HCT116 (cell line): ENCODE measurements around the gene TAF4. TPM values are rescaled to one million over a fixed set of nuclear protein-coding genes. Genes with fewer than 3 reads are reported as not detected.

Source experiments
- ATAC-seq: fragments of 200-7000 bp; cut with Tn5 transposase; 2 replicates; pipeline ENCODE4 v1.9.1; 2020; ENCODE audit warnings: mild to moderate bottlenecking, moderate library complexity
- BruUV-seq: library from RNA; stranded (reverse); fragments of 400-500 nt; replicated peaks from 2 replicates; lab custom pipeline; 2021; lab: Mats Ljungman, UMichigan
- CTCF ChIA-PET: fragments of 300-600 bp; sonication (Branson Sonifier 250); formaldehyde crosslinking; loops from one replicate; lab custom pipeline; 2021; ENCODE audit warnings: antibody characterized with exemption; lab: Charles Lee
- POLR2A ChIA-PET: fragments of 300-600, 350-600 bp; sonication (Branson Sonifier 250); formaldehyde crosslinking; loops from one replicate; lab custom pipeline; 2021; ENCODE audit warnings: antibody characterized with exemption; lab: Charles Lee
- RAD21 ChIA-PET, 2 experiments: fragments of 300-600 bp; sonication (Branson Sonifier 250); formaldehyde crosslinking; loops; one replicate each; lab custom pipeline; 2023; ENCODE audit warnings: low total read pairs in 2 of 2; ENCODE audit not compliant: uncharacterized antibody in 2 of 2, unreplicated experiment in 2 of 2, low non-redundant PET in 1 of 2; lab: Charles Lee
- DNase-seq: peaks from one replicate; pipeline ENCODE4 v3.0.0-alpha.2; 2010; ENCODE audit warnings: low read depth, low spot score
- H2AFZ ChIP-seq: fragments of 200-600 bp; shearing (Covaris generic), sonication (generic); 2 replicates; pipeline ENCODE4 v1.6.1; 2017; ENCODE audit warnings: low read depth, mixed run types, mixed read lengths, antibody characterized with exemption, low read length; ENCODE audit not compliant: poor library complexity, severe bottlenecking
- H3K27ac ChIP-seq: 2 replicates; pipeline ENCODE4 v1.5.1; 2012; ENCODE audit warnings: low read depth, low read length
- H3K27me3 ChIP-seq: fragments of 200-600 bp; sonication (generic); 2 replicates; pipeline ENCODE4 v1.6.1; 2016; ENCODE audit warnings: mixed run types, low read length, mixed read lengths; ENCODE audit not compliant: insufficient read depth
- H3K36me3 ChIP-seq, 2 experiments: fragments of 200-500 bp in 1 of 2; fragments of 200-600 bp in 1 of 2; sonication (Bioruptor generic) in 1 of 2; sonication (generic) in 1 of 2; 2 replicates each; pipeline versions ENCODE4 v1.5.1 to v1.6.1; 2014 to 2016; ENCODE audit warnings: low read length in 2 of 2, inconsistent platforms in 1 of 2, mixed read lengths in 1 of 2, mixed run types in 1 of 2; ENCODE audit not compliant: insufficient read depth in 2 of 2, control insufficient read depth in 1 of 2
- H3K4me1 ChIP-seq, 2 experiments: fragments of 200-600 bp in 1 of 2; sonication (generic) in 1 of 2; 2 replicates each; pipeline versions ENCODE4 v1.5.1 to v1.6.1; 2012 to 2017; ENCODE audit warnings: low read length in 2 of 2, inconsistent platforms in 1 of 2, mild to moderate bottlenecking in 1 of 2, mixed read lengths in 1 of 2, mixed run types in 1 of 2, moderate library complexity in 1 of 2; ENCODE audit not compliant: insufficient read depth in 2 of 2, control insufficient read depth in 1 of 2
- H3K4me2 ChIP-seq: fragments of 200-600 bp; sonication (generic); 2 replicates; pipeline ENCODE4 v1.6.1; 2017; ENCODE audit warnings: mixed run types, low read length, mixed read lengths
- H3K4me3 ChIP-seq, 2 experiments: fragments of 200-600 bp in 1 of 2; sonication (generic) in 1 of 2; replicated peaks in 1 of 2; 2 replicates each; pipeline ENCODE4 v1.5.1; 2011 to 2016; ENCODE audit warnings: low read length in 2 of 2, control low read depth in 1 of 2, low read depth in 1 of 2, mild to moderate bottlenecking in 1 of 2, mixed read lengths in 1 of 2, mixed run types in 1 of 2
- H3K79me2 ChIP-seq: fragments of 200-600 bp; sonication (generic); 2 replicates; pipeline ENCODE4 v1.6.1; 2017; ENCODE audit warnings: mild to moderate bottlenecking, mixed run types, low read length, moderate library complexity, mixed read lengths; ENCODE audit not compliant: insufficient read depth
- H3K9ac ChIP-seq: fragments of 200-600 bp; sonication (generic); 2 replicates; pipeline ENCODE4 v1.6.1; 2016; ENCODE audit warnings: low read length, mixed read lengths
- H3K9me2 ChIP-seq: fragments of 200-600 bp; sonication (generic), shearing (Covaris generic); 2 replicates; pipeline ENCODE4 v1.6.1; 2017; ENCODE audit warnings: mixed run types, mild to moderate bottlenecking, moderate library complexity; ENCODE audit not compliant: insufficient read depth
- H3K9me3 ChIP-seq, 2 experiments: fragments of 200-500 bp in 1 of 2; fragments of 200-600 bp in 1 of 2; sonication (Bioruptor generic) in 1 of 2; sonication (generic) in 1 of 2; 2 replicates each; pipeline ENCODE4 v1.6.1; 2014 to 2017; ENCODE audit warnings: low read length in 2 of 2, mixed read lengths in 2 of 2, inconsistent platforms in 1 of 2, low read depth in 1 of 2, mild to moderate bottlenecking in 1 of 2, mixed run types in 1 of 2, moderate library complexity in 1 of 2; ENCODE audit not compliant: control insufficient read depth in 1 of 2, insufficient read depth in 1 of 2
- H4K20me1 ChIP-seq: fragments of 200-600 bp; sonication (generic), shearing (Covaris generic); 2 replicates; pipeline ENCODE4 v1.6.1; 2017; ENCODE audit warnings: mixed run types, mild to moderate bottlenecking, moderate library complexity; ENCODE audit not compliant: insufficient read depth
- ELF1 ChIP-seq: IDR thresholded peaks from 2 replicates; pipeline ENCODE4 v1.6.1; 2012; ENCODE audit warnings: low read depth, borderline replicate concordance
- EZH2phosphoT487 ChIP-seq: fragments of 200-600 bp; IDR thresholded peaks from 2 replicates; pipeline ENCODE4 v1.6.1; 2018; ENCODE audit warnings: antibody characterized with exemption, borderline replicate concordance
- JUND ChIP-seq: IDR thresholded peaks from 2 replicates; pipeline ENCODE4 v1.6.1; 2012
- POLR2A ChIP-seq: IDR thresholded peaks from 2 replicates; pipeline ENCODE4 v1.7.0; 2011; ENCODE audit warnings: borderline replicate concordance; ENCODE audit not compliant: insufficient read depth, insufficient read length; ENCODE audit errors: extremely low read depth
- POLR2AphosphoS5 ChIP-seq: IDR thresholded peaks from 2 replicates; pipeline ENCODE4 v1.6.1; 2011; ENCODE audit warnings: mild to moderate bottlenecking, low read depth, low read length, moderate library complexity
- RAD21 ChIP-seq: IDR thresholded peaks from 2 replicates; pipeline ENCODE4 v1.6.1; 2012; ENCODE audit warnings: low read depth, mild to moderate bottlenecking
- SIN3A ChIP-seq: IDR thresholded peaks from 2 replicates; pipeline ENCODE4 v1.6.1; 2012; ENCODE audit warnings: low read depth
- SP1 ChIP-seq: IDR thresholded peaks from 2 replicates; pipeline ENCODE4 v1.6.1; 2012; ENCODE audit warnings: low read depth
- SRF ChIP-seq: IDR thresholded peaks from 2 replicates; pipeline ENCODE4 v1.6.1; 2012; ENCODE audit warnings: low read depth
- YY1 ChIP-seq: IDR thresholded peaks from 2 replicates; pipeline ENCODE4 v1.6.1; 2011; ENCODE audit warnings: low read length, low read depth, moderate library complexity, mild to moderate bottlenecking; ENCODE audit not compliant: insufficient replicate concordance; ENCODE audit errors: extremely low read depth
- ZFX ChIP-seq: fragments of 450-650 bp; IDR thresholded peaks from 2 replicates; pipeline ENCODE4 v1.6.1; 2017
- intact Hi-C: fragments of 100-400 bp; cut with micrococcal nuclease; formaldehyde crosslinking; loops from 2 replicates; pipeline ENCODE4 v1.10.0; 2022
- total RNA-seq: library from RNA; stranded (reverse); gene quantifications from one replicate; pipeline ENCODE4 v1.2.1, GENCODE V29; 2021; ENCODE audit not compliant: unreplicated experiment
- TF ChIP-seq, protein P1 (sequence below): IDR thresholded peaks from 2 replicates; pipeline ENCODE4 v1.6.1; 2011; ENCODE audit warnings: mild to moderate bottlenecking, low read length, moderate library complexity; ENCODE audit not compliant: insufficient replicate concordance; ENCODE audit errors: extremely low read depth
- TF ChIP-seq, protein P2 (sequence below), 3 experiments: fragments of 200-600 bp in 1 of 3; sonication (generic) in 1 of 3; IDR thresholded peaks in 2 of 3; conservative IDR thresholded peaks in 1 of 3; 2 replicates each; pipeline ENCODE4 v1.5.1; 2012 to 2017; ENCODE audit warnings: low read depth in 2 of 3, low read length in 2 of 3, antibody characterized with exemption in 1 of 3, borderline replicate concordance in 1 of 3, control low read depth in 1 of 3, mild to moderate bottlenecking in 1 of 3, mixed read lengths in 1 of 3, mixed run types in 1 of 3, moderate library complexity in 1 of 3; ENCODE audit not compliant: insufficient read depth in 1 of 3

TAF4 gene
- total RNA-seq, 1 experiment from 2014 or later, result 26.8 TPM

DNA sequence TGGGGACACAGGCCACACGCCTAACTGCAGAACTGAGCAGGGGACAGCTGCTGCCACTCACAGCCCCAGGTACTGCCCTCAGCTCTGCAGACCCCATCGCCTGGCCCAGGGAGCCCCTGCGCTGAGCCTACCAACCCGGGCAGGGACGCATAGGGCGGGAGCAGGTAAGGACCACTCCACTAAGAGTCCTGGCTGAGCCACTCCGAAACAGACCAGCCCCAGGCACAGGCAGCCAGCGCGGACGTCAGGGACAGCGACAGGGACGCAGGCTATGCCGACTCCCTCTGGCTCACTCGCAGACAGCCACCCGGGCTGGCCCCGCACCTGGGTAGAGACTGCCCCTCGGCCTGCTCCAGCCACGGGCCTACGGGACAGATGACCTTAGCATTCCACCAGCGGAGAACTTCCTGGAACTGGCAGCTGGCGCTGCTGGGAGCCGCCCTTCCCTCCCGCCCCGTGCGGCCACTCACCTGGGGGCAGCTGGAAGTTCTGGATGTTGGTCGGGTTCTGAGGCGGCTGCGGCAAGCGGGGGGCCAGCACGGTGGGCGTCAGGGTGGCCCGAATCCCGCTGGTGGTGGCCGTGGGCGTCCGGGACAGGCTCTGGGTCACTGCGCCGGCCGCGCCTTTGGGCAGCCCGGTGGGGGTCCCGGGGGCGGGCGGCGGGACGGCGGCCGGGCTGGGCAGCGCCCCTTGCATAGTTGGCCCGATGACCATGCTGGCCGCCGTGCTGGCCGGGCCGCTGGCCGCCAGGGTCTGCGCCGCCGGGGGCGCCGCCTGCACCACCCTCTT lies 1.5 kb downstream of the TAF4 start:
- H3K9ac ChIP-seq, result peak overlapping the region; percentile 20; the same call in 1 of the 2 replicates
- no peaks in the 10 kb centered on the region for H3K27me3 ChIP-seq
- POLR2A ChIA-PET, result no interaction called here
- peaks cover 0 to 9% of the 10 kb centered on the region in 2 experiments; a peak in 2 of 4 replicates for H3K36me3 ChIP-seq
- no peak for ATAC-seq
- CTCF ChIA-PET, result no interaction called here
- BruUV-seq, result no TSS peak
- no peak for TF ChIP-seq YY1
- peak overlapping the region; percentile 67 for H3K4me2 ChIP-seq
- DNase-seq, result no peak
- intact Hi-C loops, result no loop called here
- RAD21 ChIA-PET, result no interaction called here
- peak overlapping the region; percentile 35 to 48 for H3K4me3 ChIP-seq
- no peaks in the 10 kb centered on the region; the same call in 1 of the 2 replicates for H4K20me1 ChIP-seq
- H3K9me3 ChIP-seq, result no peaks in the 10 kb centered on the region
- no peaks in the 10 kb centered on the region for H3K9me2 ChIP-seq
- H3K4me1 ChIP-seq, result peaks cover 12 to 27% of the 10 kb centered on the region in 2 experiments
- H2AFZ ChIP-seq, result no peak overlapping the region
- peak overlapping the region; percentile 37; the same call in 1 of the 2 replicates for H3K27ac ChIP-seq
- peaks cover 53% of the 10 kb centered on the region for H3K79me2 ChIP-seq

DNA sequence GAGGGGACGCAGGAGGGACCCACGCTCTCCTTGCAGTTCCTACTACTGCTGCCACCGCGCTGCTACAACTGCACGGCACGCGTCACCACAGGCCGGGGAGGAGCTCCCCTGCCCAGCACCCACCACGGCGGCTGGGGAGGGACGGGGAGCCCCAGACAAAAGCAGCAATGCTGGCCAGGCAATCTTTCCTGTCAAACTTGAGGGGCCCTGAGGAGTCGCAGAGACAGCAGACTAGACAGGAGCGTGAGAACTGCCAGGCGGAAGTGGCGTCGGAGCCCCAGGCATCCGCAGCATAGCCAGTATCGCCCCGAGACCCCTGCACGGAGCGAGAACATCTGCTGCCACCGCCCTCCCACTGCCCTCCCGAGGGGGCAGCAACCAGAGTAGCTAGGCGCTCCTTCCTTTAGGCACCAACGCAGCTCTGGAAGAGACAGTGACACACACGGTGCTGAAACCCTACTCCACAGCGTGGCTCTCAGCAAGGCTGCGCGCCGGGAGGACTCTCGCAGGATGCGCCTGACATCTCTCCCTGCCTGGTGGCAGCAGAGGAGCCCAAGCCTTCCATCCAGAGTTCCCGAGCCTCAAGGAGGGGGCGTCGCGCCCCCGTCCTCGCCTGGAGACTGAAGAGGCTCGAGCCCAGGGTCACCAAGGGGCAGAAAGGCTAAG lies 2.2 kb downstream of the TAF4 start:
- Histone ChIP-seq H3K9me3 (no peaks in the 10 kb centered on the region), H4K20me1 (no peaks in the 10 kb centered on the region; the same call in 1 of the 2 replicates)
- no peak for DNase-seq
- no peak for TF ChIP-seq SP1
- TF ChIP-seq ZFX, result no peak
- TF ChIP-seq JUND, result no peak
- no peak for TF ChIP-seq SRF
- no peak for TF ChIP-seq POLR2A
- no peak for TF ChIP-seq EZH2phosphoT487
- TF ChIP-seq SIN3A, result no peak
- TF ChIP-seq, protein P1, sequence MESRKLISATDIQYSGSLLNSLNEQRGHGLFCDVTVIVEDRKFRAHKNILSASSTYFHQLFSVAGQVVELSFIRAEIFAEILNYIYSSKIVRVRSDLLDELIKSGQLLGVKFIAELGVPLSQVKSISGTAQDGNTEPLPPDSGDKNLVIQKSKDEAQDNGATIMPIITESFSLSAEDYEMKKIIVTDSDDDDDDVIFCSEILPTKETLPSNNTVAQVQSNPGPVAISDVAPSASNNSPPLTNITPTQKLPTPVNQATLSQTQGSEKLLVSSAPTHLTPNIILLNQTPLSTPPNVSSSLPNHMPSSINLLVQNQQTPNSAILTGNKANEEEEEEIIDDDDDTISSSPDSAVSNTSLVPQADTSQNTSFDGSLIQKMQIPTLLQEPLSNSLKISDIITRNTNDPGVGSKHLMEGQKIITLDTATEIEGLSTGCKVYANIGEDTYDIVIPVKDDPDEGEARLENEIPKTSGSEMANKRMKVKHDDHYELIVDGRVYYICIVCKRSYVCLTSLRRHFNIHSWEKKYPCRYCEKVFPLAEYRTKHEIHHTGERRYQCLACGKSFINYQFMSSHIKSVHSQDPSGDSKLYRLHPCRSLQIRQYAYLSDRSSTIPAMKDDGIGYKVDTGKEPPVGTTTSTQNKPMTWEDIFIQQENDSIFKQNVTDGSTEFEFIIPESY, result no peak
- TF ChIP-seq, protein P2, sequence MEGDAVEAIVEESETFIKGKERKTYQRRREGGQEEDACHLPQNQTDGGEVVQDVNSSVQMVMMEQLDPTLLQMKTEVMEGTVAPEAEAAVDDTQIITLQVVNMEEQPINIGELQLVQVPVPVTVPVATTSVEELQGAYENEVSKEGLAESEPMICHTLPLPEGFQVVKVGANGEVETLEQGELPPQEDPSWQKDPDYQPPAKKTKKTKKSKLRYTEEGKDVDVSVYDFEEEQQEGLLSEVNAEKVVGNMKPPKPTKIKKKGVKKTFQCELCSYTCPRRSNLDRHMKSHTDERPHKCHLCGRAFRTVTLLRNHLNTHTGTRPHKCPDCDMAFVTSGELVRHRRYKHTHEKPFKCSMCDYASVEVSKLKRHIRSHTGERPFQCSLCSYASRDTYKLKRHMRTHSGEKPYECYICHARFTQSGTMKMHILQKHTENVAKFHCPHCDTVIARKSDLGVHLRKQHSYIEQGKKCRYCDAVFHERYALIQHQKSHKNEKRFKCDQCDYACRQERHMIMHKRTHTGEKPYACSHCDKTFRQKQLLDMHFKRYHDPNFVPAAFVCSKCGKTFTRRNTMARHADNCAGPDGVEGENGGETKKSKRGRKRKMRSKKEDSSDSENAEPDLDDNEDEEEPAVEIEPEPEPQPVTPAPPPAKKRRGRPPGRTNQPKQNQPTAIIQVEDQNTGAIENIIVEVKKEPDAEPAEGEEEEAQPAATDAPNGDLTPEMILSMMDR (IDR thresholded peaks at IDR 0.05 in 2 of 3, conservative IDR thresholded peaks at IDR 0.05 in 1 of 3; ENCODE audit: borderline replicate concordance in 1 of 3, insufficient read depth in 1 of 3, low read depth in 2 of 3, low read length in 2 of 3), result no peak
- no peak for TF ChIP-seq POLR2AphosphoS5
- TF ChIP-seq RAD21, result no peak
- TF ChIP-seq ELF1, result no peak
- TF ChIP-seq, all 23 proteins: peak for 0
- intact Hi-C loops, result no loop called here
- ATAC-seq, result no peak
- H3K36me3 ChIP-seq, result peaks cover 0 to 9% of the 10 kb centered on the region in 2 experiments; a peak in 2 of 4 replicates
- POLR2A ChIA-PET, result no interaction called here
- H2AFZ ChIP-seq, result no peak overlapping the region
- H3K79me2 ChIP-seq, result peaks cover 57% of the 10 kb centered on the region
- CTCF ChIA-PET, result no interaction called here
- H3K4me1 ChIP-seq, result peaks cover 12 to 24% of the 10 kb centered on the region in 2 experiments
- H3K9me2 ChIP-seq, result no peaks in the 10 kb centered on the region
- H3K4me2 ChIP-seq, result peak overlapping the region; percentile 67
- no peak overlapping the region for H3K4me3 ChIP-seq
- H3K27me3 ChIP-seq, result no peaks in the 10 kb centered on the region
- peak overlapping the region; percentile 37; the same call in 1 of the 2 replicates for H3K27ac ChIP-seq
- BruUV-seq, result no TSS peak
- H3K9ac ChIP-seq, result no peak overlapping the region
- RAD21 ChIA-PET, result no interaction called here
